DND-41 (cell line): ENCODE data around the gene SLC15A4.

Experiments
- ATAC-seq: fragments of 200-7000 bp; cut with Tn5 transposase; 3 replicates; pipeline ENCODE4 v1.9.1; 2021; ENCODE audit warnings: low read depth; ENCODE audit not compliant: insufficient read depth
- DNase-seq: peaks from one replicate; pipeline ENCODE4 v3.0.0-alpha.2; 2020
- H2AFZ ChIP-seq: 2 replicates; pipeline ENCODE4 v1.6.0; 2012; ENCODE audit warnings: low read depth, low read length
- H3K27ac ChIP-seq: 2 replicates; pipeline ENCODE4 v1.5.1; 2012; ENCODE audit warnings: low read length, inconsistent platforms
- H3K27me3 ChIP-seq: fragments of 200-600 bp; sonication (generic); 2 replicates; pipeline ENCODE4 v1.6.0; 2012; ENCODE audit warnings: low read length, mild to moderate bottlenecking, inconsistent platforms; ENCODE audit not compliant: insufficient read depth, poor library complexity
- H3K36me3 ChIP-seq: 2 replicates; pipeline ENCODE4 v1.5.1; 2012; ENCODE audit warnings: low read length, inconsistent platforms; ENCODE audit not compliant: insufficient read depth
- H3K4me1 ChIP-seq: 2 replicates; pipeline ENCODE4 v1.5.1; 2012; ENCODE audit warnings: mild to moderate bottlenecking, low read length; ENCODE audit not compliant: insufficient read depth
- H3K4me2 ChIP-seq: 2 replicates; pipeline ENCODE4 v1.6.0; 2012; ENCODE audit warnings: mild to moderate bottlenecking, moderate library complexity, low read length, inconsistent platforms; ENCODE audit not compliant: insufficient read depth
- H3K4me3 ChIP-seq, 2 experiments: fragments of 200-600 bp in 1 of 2; shearing (Covaris generic) in 1 of 2; 2 replicates each; pipeline ENCODE4 v1.5.1; 2012 to 2016; ENCODE audit warnings: inconsistent platforms in 2 of 2, low read length in 2 of 2, mild to moderate bottlenecking in 2 of 2, low read depth in 1 of 2, moderate library complexity in 1 of 2
- H3K79me2 ChIP-seq: 2 replicates; pipeline ENCODE4 v1.6.0; 2012; ENCODE audit warnings: low read length, inconsistent platforms; ENCODE audit not compliant: insufficient read depth
- H3K9ac ChIP-seq: 2 replicates; pipeline ENCODE4 v1.6.0; 2012; ENCODE audit warnings: low read depth, mild to moderate bottlenecking, inconsistent platforms, low read length, moderate library complexity
- H3K9me3 ChIP-seq: 2 replicates; pipeline ENCODE4 v1.5.1; 2012; ENCODE audit warnings: low read length, moderate library complexity, mild to moderate bottlenecking, inconsistent platforms; ENCODE audit not compliant: insufficient read depth, severe bottlenecking
- H4K20me1 ChIP-seq: 2 replicates; pipeline ENCODE4 v1.6.0; 2012; ENCODE audit warnings: low read length; ENCODE audit not compliant: insufficient read depth
- CTCF ChIP-seq: IDR thresholded peaks from 2 replicates; pipeline ENCODE4 v1.5.1; 2012; ENCODE audit warnings: borderline replicate concordance, low read length, moderate library complexity, mild to moderate bottlenecking; ENCODE audit not compliant: poor library complexity, severe bottlenecking; ENCODE audit errors: extremely low read depth
- EZH2 ChIP-seq: IDR thresholded peaks from 3 replicates; pipeline ENCODE4 v1.6.1; 2012; ENCODE audit warnings: borderline replicate concordance, low read depth, mild to moderate bottlenecking, moderate library complexity, low read length, inconsistent platforms; ENCODE audit not compliant: severe bottlenecking

The SLC15A4 gene

GRCh38 chr12:128810182-128811127 is 13.3 kb downstream of the SLC15A4 start:
- peaks cover 59% of the 10 kb centered on the region for H3K36me3 ChIP-seq
- DNase-seq (no peak), ATAC-seq (peak; percentile 49; the same call in 1 of the 3 replicates)
- H3K27me3 ChIP-seq: no peaks in the 10 kb centered on the region
- H4K20me1 ChIP-seq: peaks cover 49% of the 10 kb centered on the region
- TF ChIP-seq CTCF: no peak
- TF ChIP-seq EZH2: no peak
- H2AFZ ChIP-seq: no peak overlapping the region
- H3K79me2 ChIP-seq: peaks cover 58% of the 10 kb centered on the region
- no peak overlapping the region for H3K4me2 ChIP-seq
- no peak overlapping the region for H3K27ac ChIP-seq
- peaks cover 10% of the 10 kb centered on the region for H3K4me1 ChIP-seq
- no peak overlapping the region for H3K9ac ChIP-seq
- H3K4me3 ChIP-seq: no peak overlapping the region
- no peaks in the 10 kb centered on the region for H3K9me3 ChIP-seq

- H3K9me3 ChIP-seq: no peaks in the 10 kb centered on the region
- DNase-seq: no peak
- no peak overlapping the region for H2AFZ ChIP-seq
- peaks cover 63% of the 10 kb centered on the region for H3K36me3 ChIP-seq
- no peak for ATAC-seq
- H3K4me1 ChIP-seq: peaks cover 10% of the 10 kb centered on the region
- H3K9ac ChIP-seq: no peak overlapping the region
- H3K27me3 ChIP-seq: no peaks in the 10 kb centered on the region
- H4K20me1 ChIP-seq: peaks cover 34% of the 10 kb centered on the region
- H3K79me2 ChIP-seq: peaks cover 49% of the 10 kb centered on the region
- TF ChIP-seq EZH2: no peak
- no peak for TF ChIP-seq CTCF
- H3K27ac ChIP-seq: no peak overlapping the region
- H3K4me3 ChIP-seq: no peak overlapping the region
- no peak overlapping the region for H3K4me2 ChIP-seq
Measured at GRCh38 chr12:128808651-128809050, 15.1 kb downstream of the SLC15A4 start.

DNA sequence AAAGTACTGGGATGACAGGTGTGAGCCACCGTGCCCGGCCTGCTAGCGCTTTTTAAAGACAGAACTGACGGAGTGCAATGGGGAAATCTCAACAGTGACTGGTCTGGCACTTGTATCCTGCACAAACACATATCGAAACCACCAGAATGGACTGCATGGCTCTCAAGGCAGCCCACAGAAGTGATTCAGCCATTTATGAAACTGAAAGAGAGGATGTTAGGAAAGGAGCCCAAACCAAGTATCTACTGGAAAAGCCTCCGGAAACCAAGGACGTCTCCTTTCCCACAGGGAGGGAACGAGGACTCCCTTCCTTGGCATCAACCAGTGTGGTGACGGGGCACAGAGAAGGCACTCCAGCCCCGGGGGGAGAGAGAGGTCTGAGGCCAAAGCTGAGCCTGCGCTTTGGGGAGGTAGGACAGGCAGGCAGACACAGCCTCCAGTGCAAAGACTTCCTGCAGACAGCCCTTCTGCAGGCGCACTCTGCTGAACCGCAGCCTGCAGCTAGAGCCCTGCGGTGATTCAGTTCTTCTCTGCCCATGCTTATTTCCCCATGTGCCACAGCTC is 16.5 kb downstream of the SLC15A4 start:
- Histone ChIP-seq H3K4me1 (peaks cover 4% of the 10 kb centered on the region; the same call in 1 of the 2 replicates), H3K4me3 (no peak overlapping the region)

More for the DNA sequence above, 16.5 kb downstream of the SLC15A4 start:
- DNase-seq (no peak), ATAC-seq (no peak)
- no peaks in the 10 kb centered on the region for H3K9me3 ChIP-seq
- no peaks in the 10 kb centered on the region for H3K27me3 ChIP-seq
- H3K4me2 ChIP-seq: no peak overlapping the region
- no peak overlapping the region for H2AFZ ChIP-seq
- no peak for TF ChIP-seq EZH2
- TF ChIP-seq CTCF: no peak
- H4K20me1 ChIP-seq: peaks cover 34% of the 10 kb centered on the region
- H3K36me3 ChIP-seq: peaks cover 63% of the 10 kb centered on the region
- no peak overlapping the region for H3K9ac ChIP-seq
- no peak overlapping the region for H3K27ac ChIP-seq
- peaks cover 49% of the 10 kb centered on the region for H3K79me2 ChIP-seq
